Measurements from ENCODE around the gene NOL12.

DNA sequence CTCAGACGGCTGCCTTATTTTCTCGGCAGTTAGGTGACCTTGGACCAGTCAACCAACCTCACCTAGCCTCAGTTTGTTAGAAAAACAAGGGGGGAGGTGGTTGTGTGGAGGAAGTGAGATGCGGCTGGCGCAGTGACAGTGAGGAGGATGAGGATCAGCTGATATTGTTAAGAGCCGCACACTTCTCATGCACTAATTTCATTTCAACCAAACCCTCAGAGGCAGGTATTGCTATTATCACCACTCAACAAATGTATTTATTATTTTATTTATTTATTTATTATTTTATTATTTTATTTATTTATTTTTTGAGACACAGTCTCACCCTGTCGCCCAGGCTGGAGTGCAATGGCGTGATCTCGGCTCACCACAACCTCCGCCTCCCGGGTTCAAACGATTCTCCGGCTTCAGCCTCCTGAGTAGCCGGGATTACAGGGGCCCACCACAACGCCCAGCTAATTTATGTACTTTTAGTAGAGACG is 8.6 kb upstream of the NOL12 start:
- TF ChIP-seq, protein P1, sequence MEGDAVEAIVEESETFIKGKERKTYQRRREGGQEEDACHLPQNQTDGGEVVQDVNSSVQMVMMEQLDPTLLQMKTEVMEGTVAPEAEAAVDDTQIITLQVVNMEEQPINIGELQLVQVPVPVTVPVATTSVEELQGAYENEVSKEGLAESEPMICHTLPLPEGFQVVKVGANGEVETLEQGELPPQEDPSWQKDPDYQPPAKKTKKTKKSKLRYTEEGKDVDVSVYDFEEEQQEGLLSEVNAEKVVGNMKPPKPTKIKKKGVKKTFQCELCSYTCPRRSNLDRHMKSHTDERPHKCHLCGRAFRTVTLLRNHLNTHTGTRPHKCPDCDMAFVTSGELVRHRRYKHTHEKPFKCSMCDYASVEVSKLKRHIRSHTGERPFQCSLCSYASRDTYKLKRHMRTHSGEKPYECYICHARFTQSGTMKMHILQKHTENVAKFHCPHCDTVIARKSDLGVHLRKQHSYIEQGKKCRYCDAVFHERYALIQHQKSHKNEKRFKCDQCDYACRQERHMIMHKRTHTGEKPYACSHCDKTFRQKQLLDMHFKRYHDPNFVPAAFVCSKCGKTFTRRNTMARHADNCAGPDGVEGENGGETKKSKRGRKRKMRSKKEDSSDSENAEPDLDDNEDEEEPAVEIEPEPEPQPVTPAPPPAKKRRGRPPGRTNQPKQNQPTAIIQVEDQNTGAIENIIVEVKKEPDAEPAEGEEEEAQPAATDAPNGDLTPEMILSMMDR (IDR thresholded peaks at IDR 0.05; ENCODE audit: low read depth, low read length, poor library complexity, severe bottlenecking): no peak
- no peak for TF ChIP-seq EZH2phosphoT487 (IDR thresholded peaks at IDR 0.05; ENCODE audit: borderline replicate concordance, low read length)
